Measurements from ENCODE around the gene NNAT.

Gene NNAT

DNA sequence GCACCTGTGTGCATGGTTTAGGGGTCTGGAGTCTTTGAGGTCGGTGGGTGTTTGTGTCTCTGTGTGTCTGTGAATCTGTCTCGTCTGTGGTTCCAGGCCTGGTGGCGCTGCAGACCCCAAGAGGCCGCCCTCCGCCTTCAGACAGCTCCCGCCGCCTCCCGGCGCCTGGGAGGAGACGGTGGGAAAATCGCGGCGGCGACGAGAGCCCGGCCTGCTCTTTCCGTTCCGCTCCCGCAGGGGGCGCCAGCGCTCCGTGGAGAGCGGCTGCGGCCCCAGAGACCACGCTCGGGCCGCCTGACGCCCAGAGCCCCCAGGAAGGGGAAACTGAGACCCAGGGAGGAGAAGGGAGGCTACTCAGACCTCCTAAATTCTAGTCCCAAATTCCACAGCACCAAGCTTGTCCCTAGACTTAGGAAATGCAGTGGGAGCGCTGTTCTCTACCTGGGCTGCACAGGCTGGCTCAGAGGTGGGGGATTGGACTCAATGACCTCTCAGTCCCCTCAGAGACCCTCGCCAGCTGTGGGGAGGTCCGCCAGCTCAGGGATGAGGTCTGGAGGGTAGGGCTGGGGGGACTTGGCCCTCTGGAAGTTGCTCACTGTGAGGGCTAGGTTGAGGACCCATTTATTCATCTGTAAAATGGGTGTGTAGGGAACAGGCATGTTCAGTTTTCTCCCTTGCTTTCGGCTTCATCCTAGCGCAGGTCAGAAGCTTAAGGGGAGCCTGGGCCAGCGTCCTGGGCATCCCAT lies 43.5 kb downstream of the NNAT start:
- in situ Hi-C loops (cut with MboI; ENCODE audit: low sequenced_read_pairs) = loop anchor here (10.0 to 25.0 kb wide), 3 partner anchors 430 to 848 kb away; no protein-coding TSS in a partner anchor

DNA sequence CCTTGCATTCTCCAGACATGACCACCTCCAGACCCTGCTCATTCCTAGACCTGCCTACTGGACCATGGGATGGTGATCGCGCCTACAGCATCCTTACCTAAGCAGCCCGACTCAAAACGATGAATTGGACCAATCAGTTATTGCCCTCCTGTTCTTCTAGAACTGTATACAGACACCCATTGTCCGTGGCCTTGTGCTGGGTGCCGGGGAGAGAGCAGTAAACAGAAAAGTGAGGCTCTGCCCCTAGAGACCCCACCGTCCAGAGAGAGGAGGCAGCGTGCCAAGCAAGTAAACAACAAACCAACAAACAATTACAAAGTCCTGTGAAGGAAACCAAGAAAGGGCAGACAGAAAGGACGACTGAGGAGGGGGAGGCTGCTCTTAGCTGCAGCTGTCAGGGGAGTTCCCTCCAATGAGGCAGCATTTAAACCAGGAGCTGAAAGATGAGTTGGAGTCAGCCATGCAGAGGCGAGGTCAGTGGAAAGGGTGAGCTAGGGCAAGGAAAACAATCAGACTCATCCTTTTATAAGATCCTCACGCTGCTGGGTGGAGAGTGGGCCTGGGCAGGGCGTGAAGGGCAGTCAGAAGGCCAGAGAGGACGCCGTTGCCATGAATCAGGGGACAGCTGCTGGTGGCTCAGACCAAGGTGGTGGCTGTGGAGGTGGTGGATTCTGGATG lies 44.2 kb downstream of the NNAT start:
- in situ Hi-C loops (cut with MboI; ENCODE audit: low sequenced_read_pairs) = loop anchor here (10.0 to 25.0 kb wide), 3 partner anchors 430 to 847 kb away; no protein-coding TSS in a partner anchor

DNA sequence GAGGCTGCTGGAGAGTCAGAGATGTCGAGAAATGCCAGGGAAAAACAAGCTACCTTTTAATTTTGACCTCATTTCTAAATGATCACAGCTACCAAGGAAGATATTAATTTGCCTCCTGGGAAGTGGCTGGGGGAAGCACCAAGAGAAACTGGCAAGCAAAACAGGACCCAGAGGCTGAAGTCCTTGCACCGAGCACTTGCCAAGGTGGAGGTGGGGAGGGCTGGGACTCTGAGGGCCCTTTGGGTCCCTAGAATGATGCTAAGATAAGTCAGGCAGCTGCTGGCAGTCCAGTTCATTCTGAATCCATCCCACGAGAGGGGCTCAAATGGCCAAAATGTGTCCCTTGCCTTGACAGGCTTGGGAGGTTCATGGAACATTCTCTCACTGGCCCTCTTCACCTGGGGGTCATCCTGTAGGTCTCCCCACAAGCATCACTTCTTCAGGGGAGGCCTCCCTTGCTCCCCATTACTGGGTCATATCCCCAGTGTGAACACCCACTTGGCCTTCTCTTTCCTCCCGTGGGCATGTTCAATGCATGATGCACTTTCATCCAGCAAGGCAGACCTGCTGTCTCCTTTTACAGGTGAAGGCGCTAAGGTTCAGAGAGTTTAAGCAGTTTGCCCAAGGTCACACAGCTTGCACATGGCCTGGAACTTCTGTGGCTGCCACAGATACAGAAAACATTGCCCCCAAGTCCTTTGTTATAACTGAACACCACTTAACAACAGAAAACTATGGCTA lies 45.7 kb downstream of the NNAT start:
- in situ Hi-C loops (cut with MboI; ENCODE audit: low sequenced_read_pairs) = loop anchor here (10.0 to 25.0 kb wide), 3 partner anchors 428 to 846 kb away; no protein-coding TSS in a partner anchor

DNA sequence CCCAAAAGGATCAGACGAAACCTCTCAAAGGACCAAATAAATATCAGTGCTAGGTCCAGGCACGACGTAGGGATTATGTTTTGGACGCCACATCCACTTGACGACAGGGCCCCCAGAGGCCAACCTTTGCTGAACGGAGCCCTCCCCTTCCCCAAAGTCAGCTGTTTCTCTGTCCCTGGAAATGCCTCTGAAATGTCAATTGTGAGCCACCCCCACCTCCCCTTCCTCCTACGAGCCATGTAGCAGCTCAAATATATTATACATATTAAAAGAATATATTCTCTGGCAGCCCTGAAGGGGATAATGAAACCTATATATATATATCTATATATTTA lies 46.2 kb downstream of the NNAT start:
- in situ Hi-C loops (cut with MboI; ENCODE audit: low sequenced_read_pairs) = loop anchor here (10.0 to 25.0 kb wide), 3 partner anchors 428 to 845 kb away; no protein-coding TSS in a partner anchor

GRCh38 chr20:37567671-37568588 lies 46.9 kb downstream of the NNAT start:
- in situ Hi-C loops (cut with MboI; ENCODE audit: low sequenced_read_pairs) = loop anchor here (10.0 to 25.0 kb wide), 3 partner anchors 427 to 844 kb away; no protein-coding TSS in a partner anchor

- in situ Hi-C loops (cut with MboI; ENCODE audit: low sequenced_read_pairs) = loop anchor here (25.0 kb wide), 2 partner anchors 667 to 842 kb away; no protein-coding TSS in a partner anchor
These were observed 49.4 kb downstream of the NNAT start for GRCh38 chr20:37570419-37570818.

DNA sequence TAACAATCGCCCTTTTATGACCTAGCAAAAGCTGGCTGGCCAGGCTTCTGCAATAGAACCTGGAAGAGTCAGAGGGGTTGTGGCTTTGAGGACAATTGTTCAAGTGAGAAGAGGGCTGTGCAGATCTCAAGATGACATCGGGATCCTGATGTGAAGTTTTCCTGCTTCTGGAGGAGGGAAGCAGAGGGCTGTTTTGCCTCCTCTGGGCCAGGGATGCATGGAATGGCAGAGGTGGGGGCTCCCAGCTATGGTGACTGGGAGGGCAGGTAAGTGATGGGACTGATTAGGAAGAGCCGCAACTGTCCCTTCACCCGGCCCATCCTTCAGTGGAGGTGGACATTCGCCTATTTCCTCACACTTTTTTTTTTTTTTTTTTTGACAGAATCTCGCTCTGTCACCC lies 50.0 kb downstream of the NNAT start:
- in situ Hi-C loops (cut with MboI; ENCODE audit: low sequenced_read_pairs) = loop anchor here (25.0 kb wide), 2 partner anchors 666 to 841 kb away; no protein-coding TSS in a partner anchor

Measured in HL-60/S4 treated with retinoic acid at 250 ng/mL for 4 days and 3 days (cell line).